ENCODE data around the gene PIMREG. TPM values are rescaled to one million over a fixed set of nuclear protein-coding genes. Genes with fewer than 3 reads are reported as not detected.
"Not testable (repeated sequence)": the region's sequence is repeated elsewhere in the genome, so short reads cannot be mapped to it uniquely, and the experiment has no call there.

Gene PIMREG
- polyA plus RNA-seq, 2 donors: 1.7 to 4.0 TPM

DNA sequence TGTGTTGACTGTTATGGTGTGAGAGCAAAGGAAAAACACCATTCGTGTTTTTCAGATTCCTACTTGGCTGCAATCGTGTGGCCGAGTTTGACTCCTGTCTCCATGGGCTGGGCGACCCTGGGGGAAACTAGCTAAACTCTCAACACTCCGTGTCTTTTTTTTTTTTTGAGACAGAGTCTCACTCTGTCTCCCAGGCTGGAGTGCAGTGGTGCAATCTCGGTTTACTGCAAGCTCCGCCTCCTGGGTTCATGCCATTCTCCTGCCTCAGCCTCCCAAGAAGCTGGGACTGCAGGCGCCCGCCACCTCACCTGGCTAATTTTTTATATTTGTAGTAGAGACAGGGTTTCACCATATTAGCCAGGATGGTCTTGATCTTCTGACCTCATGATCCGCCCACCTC, 38.5 kb downstream of the PIMREG start:
- H3K4me1 ChIP-seq (ENCODE audit: control insufficient read depth in 2 of 2, insufficient read depth in 2 of 2, low read length in 1 of 2); H3K27ac ChIP-seq (ENCODE audit: low read depth in 2 of 2, low read length in 1 of 2); H3K4me3 ChIP-seq (ENCODE audit: low read depth in 1 of 2, low read length in 2 of 2); H3K9me3 ChIP-seq (ENCODE audit: control insufficient read depth in 2 of 2, insufficient read depth in 1 of 2, low read depth in 1 of 2, low read length in 1 of 2); H3K27me3 ChIP-seq (ENCODE audit: control insufficient read depth in 1 of 2, insufficient read depth in 2 of 2, low read length in 2 of 2): not testable (repeated sequence)
- peaks cover 0 to 27% of the 10 kb centered on the region in 2 donors for H3K36me3 ChIP-seq (ENCODE audit: control insufficient read depth in 2 of 2, insufficient read depth in 2 of 2, low read length in 1 of 2)
- WGBS, 2 donors: 83 to 86% methylated on average over 10 of the region's 10 CpGs

DNA sequence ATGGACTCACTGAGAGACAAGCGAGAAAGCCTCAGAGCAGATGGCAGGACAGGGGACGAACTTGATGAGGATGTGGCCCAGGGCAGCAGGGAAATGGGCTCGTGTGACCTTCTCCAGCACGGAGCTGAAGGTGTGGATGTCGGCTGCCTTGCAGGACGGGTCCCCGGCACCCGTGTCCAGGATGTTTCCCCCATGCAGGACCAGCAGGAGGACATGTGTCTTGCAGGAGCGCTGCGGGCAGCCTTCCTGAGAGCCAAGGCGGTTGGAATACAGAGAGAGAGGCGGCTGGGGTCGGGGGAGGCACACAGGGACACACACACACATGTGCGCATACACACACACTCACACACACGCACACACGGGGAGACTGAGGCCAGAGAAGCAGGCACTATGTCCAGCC, 39.3 kb downstream of the PIMREG start:
- Histone ChIP-seq H3K9me3 (ENCODE audit: control insufficient read depth in 2 of 2, insufficient read depth in 1 of 2, low read depth in 1 of 2, low read length in 1 of 2) (no peaks in the 10 kb centered on the region), H3K36me3 (ENCODE audit: control insufficient read depth in 2 of 2, insufficient read depth in 2 of 2, low read length in 1 of 2) (peaks cover 0 to 22% of the 10 kb centered on the region in 2 donors), H3K27ac (ENCODE audit: low read depth in 2 of 2, low read length in 1 of 2) (no peak overlapping the region), H3K27me3 (ENCODE audit: control insufficient read depth in 1 of 2, insufficient read depth in 2 of 2, low read length in 2 of 2) (no peaks in the 10 kb centered on the region), H3K4me3 (ENCODE audit: low read depth in 1 of 2, low read length in 2 of 2) (no peak overlapping the region), H3K4me1 (ENCODE audit: control insufficient read depth in 2 of 2, insufficient read depth in 2 of 2, low read length in 1 of 2) (peaks cover 0 to 4% of the 10 kb centered on the region in 2 donors)
- 88 to 90% methylated on average over 16 of the region's 16 CpGs for WGBS, 2 donors

DNA sequence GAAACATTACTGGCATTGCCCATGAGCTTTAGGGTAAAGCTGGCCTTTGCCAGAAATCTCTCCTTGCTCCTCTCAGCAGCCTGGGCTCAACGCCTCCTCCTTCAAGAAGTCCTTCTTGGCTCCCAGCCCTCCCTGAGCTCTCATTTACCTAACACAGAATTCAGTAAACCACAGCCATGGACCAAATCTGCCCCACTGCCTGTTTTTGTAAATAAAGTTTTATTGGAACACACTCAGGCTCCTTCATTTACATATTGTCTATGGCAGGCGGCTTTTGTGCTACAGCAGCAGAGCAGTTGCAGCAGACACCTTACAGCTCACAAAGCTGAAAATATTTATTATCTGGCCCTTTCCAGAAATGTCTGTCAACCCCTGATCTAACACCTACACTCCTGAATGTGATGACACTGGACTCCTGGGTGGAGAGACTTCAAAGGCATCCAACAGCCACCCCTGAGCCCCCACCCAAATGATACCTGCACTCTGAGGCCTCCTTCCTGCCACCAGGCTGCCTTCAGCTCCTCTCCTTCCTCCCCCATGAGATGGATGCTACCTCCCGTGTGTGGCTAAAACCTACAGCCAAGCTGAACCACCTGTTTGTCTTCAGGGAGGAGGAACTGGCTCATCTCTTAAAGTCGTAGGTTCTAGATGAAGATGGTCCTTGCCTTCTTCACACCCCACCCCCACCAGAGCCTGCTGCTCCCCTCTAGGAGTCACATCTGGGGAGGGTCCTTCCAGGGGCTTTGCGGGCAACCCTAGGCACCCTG, 41.6 kb downstream of the PIMREG start:
- no peak overlapping the region for H3K27ac ChIP-seq (ENCODE audit: low read depth in 2 of 2, low read length in 1 of 2)
- no peaks in the 10 kb centered on the region for H3K27me3 ChIP-seq (ENCODE audit: control insufficient read depth in 1 of 2, insufficient read depth in 2 of 2, low read length in 2 of 2)
- H3K36me3 ChIP-seq (ENCODE audit: control insufficient read depth in 2 of 2, insufficient read depth in 2 of 2, low read length in 1 of 2): peaks cover 0 to 18% of the 10 kb centered on the region in 2 donors
- WGBS, 2 donors: 78 to 79% methylated on average over 5 of the region's 5 CpGs
- no peak overlapping the region for H3K4me3 ChIP-seq (ENCODE audit: low read depth in 1 of 2, low read length in 2 of 2)
- H3K9me3 ChIP-seq (ENCODE audit: control insufficient read depth in 2 of 2, insufficient read depth in 1 of 2, low read depth in 1 of 2, low read length in 1 of 2): no peaks in the 10 kb centered on the region
- H3K4me1 ChIP-seq (ENCODE audit: control insufficient read depth in 2 of 2, insufficient read depth in 2 of 2, low read length in 1 of 2): peaks cover 0 to 4% of the 10 kb centered on the region in 2 donors

DNA sequence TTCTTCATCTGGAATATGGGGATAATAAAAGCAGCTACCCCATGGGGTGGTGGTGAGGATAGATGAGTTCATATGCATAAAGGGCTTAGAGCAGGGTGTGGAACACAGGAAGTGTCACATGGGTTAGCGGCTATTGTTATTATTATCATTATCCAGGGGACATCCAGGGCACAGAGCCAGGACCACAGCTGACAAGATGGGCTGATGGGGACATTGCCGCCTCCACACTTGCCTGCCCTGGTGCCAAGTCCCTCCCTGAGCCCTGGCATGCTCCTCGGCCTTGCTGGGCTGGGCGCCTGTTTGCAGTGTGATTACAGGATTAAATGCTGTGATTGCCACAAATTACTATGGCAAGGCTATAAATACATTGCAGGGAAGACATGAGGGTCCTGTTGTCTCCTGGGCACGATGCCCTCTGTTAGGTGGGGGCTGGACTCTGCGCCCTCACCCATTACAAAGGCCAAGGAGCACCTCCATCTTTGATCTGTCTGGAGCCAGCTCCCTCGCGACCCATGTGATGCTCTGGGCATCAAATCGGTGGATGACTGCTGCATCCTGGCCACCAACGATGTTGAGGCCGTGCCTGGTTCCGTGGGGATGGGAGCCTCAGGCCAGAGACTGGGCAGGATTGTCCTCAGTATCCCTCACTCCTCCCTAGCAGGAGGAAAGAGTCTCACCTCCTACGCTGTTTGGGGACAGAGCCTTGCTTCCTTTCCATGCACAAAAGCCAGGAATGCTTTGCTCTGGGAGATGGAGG, 43.2 kb downstream of the PIMREG start:
- WGBS, 2 donors: 48 to 50% methylated on average over 13 of the region's 13 CpGs
- no peak overlapping the region for H3K4me3 ChIP-seq (ENCODE audit: low read depth in 1 of 2, low read length in 2 of 2)

DNA sequence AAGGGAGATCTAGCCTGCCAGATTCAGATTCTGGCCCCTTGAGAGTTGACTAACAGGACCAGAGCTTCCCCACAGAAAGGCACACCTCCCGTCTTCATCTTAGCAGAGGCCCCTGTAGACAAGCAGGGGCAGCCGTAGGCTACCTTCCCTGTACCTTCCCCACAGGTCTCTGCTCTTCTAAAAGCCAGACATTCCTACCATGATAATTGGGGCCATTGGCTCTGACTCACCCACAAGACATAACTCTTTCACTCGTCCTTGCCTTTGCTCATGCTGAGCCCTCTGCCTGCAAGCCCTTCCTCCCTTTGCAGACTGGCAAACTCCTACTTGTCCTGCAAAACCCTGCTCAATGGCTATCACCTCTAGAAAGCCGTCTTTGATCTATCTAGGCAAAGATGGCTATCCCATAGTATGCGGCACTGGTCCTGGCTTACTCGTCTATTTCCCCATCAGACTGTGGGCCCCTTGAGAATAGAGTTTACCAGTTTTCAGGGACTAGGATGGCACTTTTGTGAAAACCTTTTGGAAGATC, 43.8 kb downstream of the PIMREG start:
- Histone ChIP-seq H3K27ac (ENCODE audit: low read depth in 2 of 2, low read length in 1 of 2) (no peak overlapping the region), H3K9me3 (ENCODE audit: control insufficient read depth in 2 of 2, insufficient read depth in 1 of 2, low read depth in 1 of 2, low read length in 1 of 2) (no peaks in the 10 kb centered on the region)
- WGBS, 2 donors: 75 to 83% methylated on average over 6 of the region's 6 CpGs

More for the DNA sequence above, 43.2 kb downstream of the PIMREG start:
- Histone ChIP-seq H3K27ac (ENCODE audit: low read depth in 2 of 2, low read length in 1 of 2) (no peak overlapping the region), H3K4me1 (ENCODE audit: control insufficient read depth in 2 of 2, insufficient read depth in 2 of 2, low read length in 1 of 2) (peaks cover 0 to 4% of the 10 kb centered on the region in 2 donors), H3K27me3 (ENCODE audit: control insufficient read depth in 1 of 2, insufficient read depth in 2 of 2, low read length in 2 of 2) (no peaks in the 10 kb centered on the region), H3K36me3 (ENCODE audit: control insufficient read depth in 2 of 2, insufficient read depth in 2 of 2, low read length in 1 of 2) (peaks cover 0 to 17% of the 10 kb centered on the region in 2 donors), H3K9me3 (ENCODE audit: control insufficient read depth in 2 of 2, insufficient read depth in 1 of 2, low read depth in 1 of 2, low read length in 1 of 2) (no peaks in the 10 kb centered on the region)

DNA sequence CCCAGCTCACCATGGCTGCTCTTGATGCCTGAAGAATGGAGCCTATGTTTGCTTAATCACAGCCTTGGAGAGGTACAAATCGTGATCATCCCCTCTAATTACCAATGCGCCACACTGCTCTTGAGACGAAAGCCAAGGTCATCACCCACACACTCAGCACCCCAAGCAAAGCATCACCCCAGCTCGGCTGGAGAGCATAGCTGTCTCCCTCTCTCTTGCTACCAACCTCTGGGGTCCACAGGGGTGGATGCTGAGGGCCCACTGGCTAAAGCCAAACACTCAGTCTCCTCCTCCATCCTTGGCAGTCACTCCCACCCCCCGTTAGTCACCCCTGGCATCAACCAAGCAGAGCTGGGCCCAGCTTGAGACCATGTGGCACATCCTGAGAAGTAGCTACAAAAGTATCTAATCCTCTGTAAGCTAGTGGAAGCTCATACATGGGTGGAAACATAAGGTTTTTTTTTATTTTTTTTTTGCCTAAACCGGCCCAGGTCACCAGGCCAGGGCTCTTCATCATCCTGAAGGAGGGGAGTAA, 44.8 kb downstream of the PIMREG start:
- Histone ChIP-seq H3K36me3 (ENCODE audit: control insufficient read depth in 2 of 2, insufficient read depth in 2 of 2, low read length in 1 of 2) (peaks cover 0 to 6% of the 10 kb centered on the region in 2 donors), H3K4me3 (ENCODE audit: low read depth in 1 of 2, low read length in 2 of 2) (no peak overlapping the region), H3K27me3 (ENCODE audit: control insufficient read depth in 1 of 2, insufficient read depth in 2 of 2, low read length in 2 of 2) (no peaks in the 10 kb centered on the region), H3K9me3 (ENCODE audit: control insufficient read depth in 2 of 2, insufficient read depth in 1 of 2, low read depth in 1 of 2, low read length in 1 of 2) (no peaks in the 10 kb centered on the region), H3K4me1 (ENCODE audit: control insufficient read depth in 2 of 2, insufficient read depth in 2 of 2, low read length in 1 of 2) (peaks cover 4% of the 10 kb centered on the region in 2 donors), H3K27ac (ENCODE audit: low read depth in 2 of 2, low read length in 1 of 2) (no peak overlapping the region)
- WGBS, 2 donors: 72 to 80% methylated on average over 6 of the region's 6 CpGs

More for the DNA sequence above, 43.8 kb downstream of the PIMREG start:
- no peaks in the 10 kb centered on the region for H3K27me3 ChIP-seq (ENCODE audit: control insufficient read depth in 1 of 2, insufficient read depth in 2 of 2, low read length in 2 of 2)
- no peak overlapping the region for H3K4me3 ChIP-seq (ENCODE audit: low read depth in 1 of 2, low read length in 2 of 2)
- H3K4me1 ChIP-seq (ENCODE audit: control insufficient read depth in 2 of 2, insufficient read depth in 2 of 2, low read length in 1 of 2): peaks cover 0 to 4% of the 10 kb centered on the region in 2 donors
- peaks cover 0 to 14% of the 10 kb centered on the region in 2 donors for H3K36me3 ChIP-seq (ENCODE audit: control insufficient read depth in 2 of 2, insufficient read depth in 2 of 2, low read length in 1 of 2)

DNA sequence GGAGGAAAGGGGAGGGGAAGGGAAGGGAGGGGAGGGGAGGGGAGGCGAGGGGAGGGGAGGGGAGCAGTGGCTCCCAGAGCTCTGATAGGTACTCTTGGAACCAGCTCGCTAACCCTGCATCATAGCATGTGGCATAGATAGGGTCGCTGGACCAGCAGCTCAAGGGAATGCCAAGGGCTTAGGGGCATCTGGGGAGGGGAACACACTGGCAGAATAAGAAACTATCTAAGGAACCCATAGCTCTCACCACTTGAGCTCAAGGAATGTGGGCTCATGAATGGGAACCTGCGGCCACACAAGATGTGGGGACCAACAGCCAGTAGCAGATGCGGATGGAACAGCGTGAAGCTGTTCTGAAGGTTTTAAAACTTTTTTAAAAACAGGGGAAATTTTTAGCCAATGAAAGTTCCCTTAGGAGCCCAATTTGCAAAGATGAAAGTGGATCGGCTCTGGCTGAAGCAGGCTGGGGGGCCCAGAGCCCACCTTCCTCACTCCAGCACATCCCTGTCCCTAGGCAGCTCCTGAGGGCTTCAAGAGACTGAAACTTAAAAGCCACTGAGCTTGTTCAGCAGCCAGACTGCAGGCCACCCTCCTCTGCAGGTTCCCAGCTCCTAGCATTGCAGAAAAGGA, 46.9 kb downstream of the PIMREG start:
- WGBS, 2 donors: 86 to 90% methylated on average over 6 to 7 of the region's 7 CpGs
- Histone ChIP-seq H3K27me3 (ENCODE audit: control insufficient read depth in 1 of 2, insufficient read depth in 2 of 2, low read length in 2 of 2) (no peaks in the 10 kb centered on the region), H3K27ac (ENCODE audit: low read depth in 2 of 2, low read length in 1 of 2) (no peak overlapping the region), H3K36me3 (ENCODE audit: control insufficient read depth in 2 of 2, insufficient read depth in 2 of 2, low read length in 1 of 2) (peaks cover 0 to 4% of the 10 kb centered on the region in 2 donors), H3K4me1 (ENCODE audit: control insufficient read depth in 2 of 2, insufficient read depth in 2 of 2, low read length in 1 of 2) (peaks cover 4% of the 10 kb centered on the region in 2 donors), H3K4me3 (ENCODE audit: low read depth in 1 of 2, low read length in 2 of 2) (no peak overlapping the region), H3K9me3 (ENCODE audit: control insufficient read depth in 2 of 2, insufficient read depth in 1 of 2, low read depth in 1 of 2, low read length in 1 of 2) (no peaks in the 10 kb centered on the region)

DNA sequence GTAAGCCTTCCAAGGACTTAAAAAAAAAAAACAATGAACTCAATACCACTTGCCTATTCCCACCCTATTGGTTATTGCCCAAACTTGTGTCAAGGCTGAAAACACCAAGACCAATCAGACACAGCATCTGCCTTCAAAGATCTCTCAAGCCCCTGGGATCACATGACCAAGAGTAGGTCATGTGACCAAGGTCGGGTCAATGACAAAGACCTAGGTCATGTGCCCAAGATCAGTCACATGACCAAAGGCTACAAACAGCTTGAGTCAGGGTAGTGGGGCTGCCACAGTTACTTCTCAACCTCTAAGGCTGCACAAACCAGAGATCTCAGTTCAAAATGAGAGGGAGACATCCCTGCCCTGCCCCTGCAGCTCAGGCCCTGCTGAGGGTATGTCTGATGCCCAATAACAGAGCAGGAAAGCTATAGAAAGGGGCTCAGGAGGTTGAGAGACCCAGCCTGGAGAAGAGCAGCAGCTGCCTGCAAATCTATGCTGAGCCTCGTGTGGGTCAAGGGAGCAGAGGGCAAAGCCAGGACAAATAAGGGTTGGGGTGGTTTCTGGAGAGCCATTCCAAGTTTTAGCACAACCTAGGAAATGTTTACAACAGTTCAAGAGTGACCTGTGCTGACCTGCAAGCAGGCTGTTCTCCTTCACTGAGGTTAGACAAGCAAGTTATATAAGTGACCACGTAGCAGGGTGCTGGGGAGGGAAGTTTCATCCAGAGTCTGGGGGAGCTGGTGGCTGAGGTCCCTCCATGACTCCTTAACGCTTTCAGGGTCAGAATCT, 48.8 kb downstream of the PIMREG start:
- peaks cover 0 to 7% of the 10 kb centered on the region in 2 donors for H3K4me1 ChIP-seq (ENCODE audit: control insufficient read depth in 2 of 2, insufficient read depth in 2 of 2, low read length in 1 of 2)
- H3K4me3 ChIP-seq (ENCODE audit: low read depth in 1 of 2, low read length in 2 of 2): no peak overlapping the region
- H3K9me3 ChIP-seq (ENCODE audit: control insufficient read depth in 2 of 2, insufficient read depth in 1 of 2, low read depth in 1 of 2, low read length in 1 of 2): no peaks in the 10 kb centered on the region
- no peak overlapping the region for H3K27ac ChIP-seq (ENCODE audit: low read depth in 2 of 2, low read length in 1 of 2)
- H3K27me3 ChIP-seq (ENCODE audit: control insufficient read depth in 1 of 2, insufficient read depth in 2 of 2, low read length in 2 of 2): no peaks in the 10 kb centered on the region
- peaks cover 0 to 9% of the 10 kb centered on the region in 2 donors for H3K36me3 ChIP-seq (ENCODE audit: control insufficient read depth in 2 of 2, insufficient read depth in 2 of 2, low read length in 1 of 2)
- 73 to 75% methylated on average over 4 of the region's 4 CpGs for WGBS, 2 donors

Data from esophagus (tissue), 2 donors.